Loucy (cell line): Measurements from ENCODE around the gene AVPI1.
"Not testable (repeated sequence)": the region's sequence is repeated elsewhere in the genome, so short reads cannot be mapped to it uniquely, and the experiment has no call there.

Experiments
- H2AFZ ChIP-seq: fragments of 200-600 bp; sonication (generic); 2 replicates; pipeline ENCODE4 v1.6.0; 2016; ENCODE audit warnings: antibody characterized with exemption, mild to moderate bottlenecking, low read length, moderate library complexity
- H3F3A ChIP-seq: fragments of 200-600 bp; 2 replicates; pipeline ENCODE4 v1.6.0; 2016; ENCODE audit warnings: antibody characterized with exemption, low read depth, mild to moderate bottlenecking
- H3K27me3 ChIP-seq: fragments of 200-600 bp; sonication (generic); 2 replicates; pipeline ENCODE4 v1.6.1; 2014; ENCODE audit warnings: low read length, mild to moderate bottlenecking; ENCODE audit not compliant: insufficient read depth, poor library complexity, severe bottlenecking
- H3K36me3 ChIP-seq: fragments of 200-600 bp; sonication (generic); 2 replicates; pipeline ENCODE4 v1.6.1; 2016; ENCODE audit warnings: low read length; ENCODE audit not compliant: insufficient read depth
- H3K4me1 ChIP-seq: fragments of 200-600 bp; sonication (generic); 2 replicates; pipeline ENCODE4 v1.5.1; 2014; ENCODE audit warnings: low read length, mild to moderate bottlenecking; ENCODE audit not compliant: insufficient read depth, poor library complexity, severe bottlenecking
- H3K4me2 ChIP-seq: fragments of 200-600 bp; sonication (generic); 2 replicates; pipeline ENCODE4 v1.6.0; 2014; ENCODE audit warnings: antibody characterized with exemption, low read length, low read depth, mild to moderate bottlenecking; ENCODE audit not compliant: poor library complexity, severe bottlenecking
- H3K4me3 ChIP-seq: fragments of 200-600 bp; sonication (generic); 2 replicates; pipeline ENCODE4 v1.5.1; 2014; ENCODE audit warnings: low read length, mild to moderate bottlenecking, mixed read lengths; ENCODE audit not compliant: poor library complexity, severe bottlenecking
- H3K79me2 ChIP-seq: fragments of 200-600 bp; sonication (generic); 2 replicates; pipeline ENCODE4 v1.6.1; 2014; ENCODE audit warnings: low read length; ENCODE audit not compliant: insufficient read depth
- H3K9ac ChIP-seq: fragments of 200-600 bp; sonication (generic); 2 replicates; pipeline ENCODE4 v1.6.0; 2014; ENCODE audit warnings: mild to moderate bottlenecking, low read depth, low read length, moderate library complexity; ENCODE audit not compliant: poor library complexity, severe bottlenecking
- H3K9me2 ChIP-seq: fragments of 200-600 bp; sonication (generic); replicated peaks from 2 replicates; pipeline ENCODE4 v1.6.1; 2016; ENCODE audit warnings: low read depth, low read length, mixed read lengths
- H3K9me3 ChIP-seq: fragments of 200-600 bp; sonication (generic); 2 replicates; pipeline ENCODE4 v1.6.1; 2014; ENCODE audit warnings: mild to moderate bottlenecking, antibody characterized with exemption, low read length, low read depth; ENCODE audit not compliant: insufficient read depth
- H4K20me1 ChIP-seq: fragments of 200-600 bp; sonication (generic); 2 replicates; pipeline ENCODE4 v1.6.0; 2014; ENCODE audit warnings: antibody characterized with exemption, low read length, mild to moderate bottlenecking; ENCODE audit not compliant: insufficient read depth, poor library complexity, severe bottlenecking
- CTCF ChIP-seq: fragments of 200-600 bp; sonication (generic); conservative IDR thresholded peaks from 2 replicates; pipeline ENCODE4 v1.5.1; 2014; ENCODE audit warnings: mild to moderate bottlenecking, antibody characterized with exemption, low read length
- EZH2phosphoT487 ChIP-seq: fragments of 200-600 bp; IDR thresholded peaks from 2 replicates; pipeline ENCODE4 v1.6.1; 2018; ENCODE audit warnings: antibody characterized with exemption, mild to moderate bottlenecking, moderate library complexity, borderline replicate concordance

AVPI1 gene

GRCh38 chr10:97686301-97686961 lies 610 bp downstream of the AVPI1 start:
- Histone ChIP-seq H3K4me3 (peak overlapping the region; percentile 79), H3K9me3 (no peaks in the 10 kb centered on the region), H2AFZ (peak overlapping the region; percentile 96), H4K20me1 (no peaks in the 10 kb centered on the region), H3K4me2 (peak overlapping the region; percentile 84), H3K36me3 (no peaks in the 10 kb centered on the region), H3K9ac (peak overlapping the region; percentile 67), H3K27me3 (no peaks in the 10 kb centered on the region), H3K79me2 (no peaks in the 10 kb centered on the region), H3K9me2 (no peaks in the 10 kb centered on the region), H3K4me1 (peaks cover 24% of the 10 kb centered on the region), H3F3A (no peaks in the 10 kb centered on the region)
- TF ChIP-seq EZH2phosphoT487, result no peak
- no peak for TF ChIP-seq CTCF

GRCh38 chr10:97685395-97685958 lies 1.6 kb downstream of the AVPI1 start:
- H3K9ac ChIP-seq, result no peak overlapping the region
- H3K4me2 ChIP-seq, result peak overlapping the region; percentile 84

GRCh38 chr10:97684866-97685394 lies 2.1 kb downstream of the AVPI1 start:
- Histone ChIP-seq H2AFZ (no peak overlapping the region), H3K4me2 (peak overlapping the region; percentile 84), H4K20me1 (no peaks in the 10 kb centered on the region), H3K9ac (no peak overlapping the region), H3K4me3 (no peak overlapping the region), H3K9me2 (no peaks in the 10 kb centered on the region), H3F3A (no peaks in the 10 kb centered on the region), H3K79me2 (no peaks in the 10 kb centered on the region), H3K9me3 (no peaks in the 10 kb centered on the region), H3K27me3 (no peaks in the 10 kb centered on the region), H3K4me1 (peaks cover 24% of the 10 kb centered on the region), H3K36me3 (no peaks in the 10 kb centered on the region)
- TF ChIP-seq CTCF (no peak), EZH2phosphoT487 (no peak)

More at GRCh38 chr10:97685395-97685958, 1.6 kb downstream of the AVPI1 start:
- Histone ChIP-seq H3K79me2 (no peaks in the 10 kb centered on the region), H3K27me3 (no peaks in the 10 kb centered on the region), H3K9me3 (no peaks in the 10 kb centered on the region), H4K20me1 (no peaks in the 10 kb centered on the region), H3K36me3 (no peaks in the 10 kb centered on the region), H2AFZ (no peak overlapping the region), H3K9me2 (no peaks in the 10 kb centered on the region), H3K4me3 (peak overlapping the region; percentile 14), H3F3A (no peaks in the 10 kb centered on the region), H3K4me1 (peaks cover 24% of the 10 kb centered on the region)
- no peak for TF ChIP-seq CTCF
- TF ChIP-seq EZH2phosphoT487, result no peak

GRCh38 chr10:97684368-97684713 lies 2.7 kb downstream of the AVPI1 start:
- not testable (repeated sequence) for H4K20me1 ChIP-seq, H3K27me3 ChIP-seq, H3K36me3 ChIP-seq, H3K79me2 ChIP-seq, H3K9me2 ChIP-seq, H3F3A ChIP-seq, H3K9me3 ChIP-seq, H3K9ac ChIP-seq, H2AFZ ChIP-seq
- Histone ChIP-seq H3K4me3 (peak overlapping the region; percentile 34), H3K4me2 (peak overlapping the region; percentile 84), H3K4me1 (peaks cover 24% of the 10 kb centered on the region)
